Neural progenitor cell (in vitro differentiated cells): ENCODE data around the gene ASMT. TPM values are rescaled to one million over a fixed set of nuclear protein-coding genes. Genes with fewer than 3 reads are reported as not detected.
A peak's percentile ranks its signal among the peaks of the same experiment; 100 is the strongest.

Experiments
- DNase-seq: peaks from one replicate; pipeline ENCODE4 v3.0.0-alpha.2; 2016; ENCODE audit warnings: low spot score
- H2AFZ ChIP-seq: fragments of 200-600 bp; sonication (generic); replicated peaks from 2 replicates; pipeline ENCODE4 v1.6.1; 2016; ENCODE audit warnings: antibody characterized with exemption
- H3F3A ChIP-seq: fragments of 200-600 bp; sonication (generic); 2 replicates; pipeline ENCODE4 v1.6.1; 2016; ENCODE audit warnings: antibody characterized with exemption, low read depth
- H3K27ac ChIP-seq: fragments of 200-600 bp; sonication (generic); 2 replicates; pipeline ENCODE4 v1.5.1; 2016; ENCODE audit warnings: mild to moderate bottlenecking
- H3K27me3 ChIP-seq: fragments of 200-600 bp; sonication (generic); 2 replicates; pipeline ENCODE4 v1.6.1; 2016; ENCODE audit warnings: mild to moderate bottlenecking, moderate library complexity
- H3K36me3 ChIP-seq: fragments of 200-600 bp; sonication (generic); 2 replicates; pipeline ENCODE4 v1.5.1; 2016
- H3K4me1 ChIP-seq: fragments of 200-600 bp; sonication (generic); 2 replicates; pipeline ENCODE4 v1.6.1; 2016; ENCODE audit warnings: mixed run types
- H3K4me2 ChIP-seq: fragments of 200-600 bp; sonication (generic); 2 replicates; pipeline ENCODE4 v1.6.1; 2016
- H3K4me3 ChIP-seq: fragments of 200-600 bp; sonication (generic); 2 replicates; pipeline ENCODE4 v1.5.1; 2016
- H3K79me2 ChIP-seq: fragments of 200-600 bp; sonication (generic); 2 replicates; pipeline ENCODE4 v1.6.1; 2016; ENCODE audit warnings: low read depth
- H3K9ac ChIP-seq: fragments of 200-600 bp; sonication (generic); 2 replicates; pipeline ENCODE4 v1.6.1; 2016
- H3K9me3 ChIP-seq: fragments of 200-600 bp; sonication (generic); 2 replicates; pipeline ENCODE4 v1.5.1; 2016; ENCODE audit warnings: low read depth
- H4K20me1 ChIP-seq: fragments of 200-600 bp; sonication (generic); 2 replicates; pipeline ENCODE4 v1.6.1; 2016; ENCODE audit warnings: low read depth
- H3K27ac Mint-ChIP-seq: 3 replicates; pipeline ENCODE4 v1.8.0; 2021; ENCODE audit warnings: mixed read lengths
- H3K27me3 Mint-ChIP-seq: 2 replicates; pipeline ENCODE4 v1.8.0; 2022; ENCODE audit warnings: low read depth, mild to moderate bottlenecking, inconsistent platforms, moderate library complexity, mixed read lengths; ENCODE audit not compliant: insufficient read depth
- H3K36me3 Mint-ChIP-seq: 3 replicates; pipeline ENCODE4 v1.8.0; 2021; ENCODE audit warnings: mixed read lengths
- H3K4me1 Mint-ChIP-seq: 3 replicates; pipeline ENCODE4 v1.8.0; 2021; ENCODE audit warnings: mixed read lengths
- H3K4me3 Mint-ChIP-seq: 3 replicates; pipeline ENCODE4 v1.8.0; 2021; ENCODE audit warnings: mild to moderate bottlenecking, moderate library complexity, mixed read lengths
- H3K9me3 Mint-ChIP-seq: 3 replicates; pipeline ENCODE4 v1.8.0; 2020; ENCODE audit warnings: mixed read lengths
- CTCF ChIP-seq: fragments of 200-600 bp; sonication (generic); IDR thresholded peaks from 2 replicates; pipeline ENCODE4 v1.5.1; 2017; ENCODE audit warnings: antibody characterized with exemption, mild to moderate bottlenecking
- EZH2 ChIP-seq: fragments of 200-600 bp; sonication (generic); IDR thresholded peaks from 2 replicates; pipeline ENCODE4 v1.6.1; 2017; ENCODE audit warnings: antibody characterized with exemption, mild to moderate bottlenecking, moderate library complexity
- EZH2phosphoT487 ChIP-seq: fragments of 200-600 bp; sonication (generic); IDR thresholded peaks from 2 replicates; pipeline ENCODE4 v1.6.1; 2017; ENCODE audit warnings: antibody characterized with exemption
- total RNA-seq: library from RNA; depleted of rRNA; stranded (reverse); fragments of >200 nt; gene quantifications from 2 replicates; pipeline ENCODE4 v1.2.3, GENCODE V29; 2015; ENCODE audit warnings: low replicate concordance

Gene ASMT
- total RNA-seq, 1 donor from 2014 or later = not detected

- Mint-ChIP-seq H3K27ac (no peak overlapping the region), H3K36me3 (peaks cover 24% of the 10 kb centered on the region), H3K9me3 (no peaks in the 10 kb centered on the region), H3K4me3 (no peak overlapping the region), H3K27me3 (peaks cover 3% of the 10 kb centered on the region), H3K4me1 (no peaks in the 10 kb centered on the region)
- H3F3A ChIP-seq = peaks cover 4% of the 10 kb centered on the region
- H3K4me2 ChIP-seq = no peak overlapping the region
- no peaks in the 10 kb centered on the region for H3K9me3 ChIP-seq
- no peak overlapping the region for H2AFZ ChIP-seq
- no peak for TF ChIP-seq EZH2
- no peak for TF ChIP-seq EZH2phosphoT487
- TF ChIP-seq CTCF = no peak
- no peak overlapping the region for H3K27ac ChIP-seq
- no peak for DNase-seq
- no peaks in the 10 kb centered on the region for H3K4me1 ChIP-seq
- no peaks in the 10 kb centered on the region for H3K79me2 ChIP-seq
- no peak overlapping the region for H3K4me3 ChIP-seq
- no peak overlapping the region for H3K9ac ChIP-seq
- no peaks in the 10 kb centered on the region for H3K27me3 ChIP-seq
- H3K36me3 ChIP-seq = peaks cover 10% of the 10 kb centered on the region
- no peaks in the 10 kb centered on the region for H4K20me1 ChIP-seq
These were observed 8.4 kb upstream of the ASMT start for GRCh38 chrX:1606496-1606895.

- Histone ChIP-seq H3K4me3 (no peak overlapping the region), H3F3A (peaks cover 4% of the 10 kb centered on the region), H2AFZ (no peak overlapping the region), H3K9ac (no peak overlapping the region), H3K4me1 (no peaks in the 10 kb centered on the region), H3K27me3 (no peaks in the 10 kb centered on the region), H3K4me2 (no peak overlapping the region), H3K9me3 (no peaks in the 10 kb centered on the region), H3K36me3 (no peaks in the 10 kb centered on the region), H4K20me1 (no peaks in the 10 kb centered on the region), H3K27ac (no peak overlapping the region), H3K79me2 (no peaks in the 10 kb centered on the region)
- TF ChIP-seq EZH2 (no peak), CTCF (no peak), EZH2phosphoT487 (no peak)
- no peaks in the 10 kb centered on the region for H3K9me3 Mint-ChIP-seq
- no peaks in the 10 kb centered on the region for H3K4me1 Mint-ChIP-seq
- DNase-seq = no peak
- peaks cover 4% of the 10 kb centered on the region for H3K27me3 Mint-ChIP-seq
- peaks cover 7% of the 10 kb centered on the region for H3K36me3 Mint-ChIP-seq
- peak overlapping the region; percentile 25 for H3K27ac Mint-ChIP-seq
- no peak overlapping the region for H3K4me3 Mint-ChIP-seq
These were observed 5.5 kb upstream of the ASMT start for GRCh38 chrX:1609311-1609710.

GRCh38 chrX:1609762-1610161 is 5.1 kb upstream of the ASMT start:
- H3K27me3 ChIP-seq = no peaks in the 10 kb centered on the region

More at GRCh38 chrX:1609762-1610161, 5.1 kb upstream of the ASMT start:
- H3K27ac Mint-ChIP-seq = peak overlapping the region; percentile 25
- no peak overlapping the region for H3K4me3 Mint-ChIP-seq
- Histone ChIP-seq H4K20me1 (no peaks in the 10 kb centered on the region), H3K27ac (no peak overlapping the region), H3K79me2 (no peaks in the 10 kb centered on the region), H3K4me2 (no peak overlapping the region), H3F3A (peaks cover 2% of the 10 kb centered on the region), H3K4me3 (no peak overlapping the region), H3K9ac (no peak overlapping the region), H2AFZ (no peak overlapping the region), H3K4me1 (no peaks in the 10 kb centered on the region), H3K9me3 (no peaks in the 10 kb centered on the region), H3K36me3 (no peaks in the 10 kb centered on the region)
- H3K27me3 Mint-ChIP-seq = peaks cover 5% of the 10 kb centered on the region
- TF ChIP-seq EZH2phosphoT487 (no peak), CTCF (no peak), EZH2 (no peak)
- no peak for DNase-seq
- peaks cover under 1% of the 10 kb centered on the region for H3K4me1 Mint-ChIP-seq
- no peaks in the 10 kb centered on the region for H3K9me3 Mint-ChIP-seq
- H3K36me3 Mint-ChIP-seq = peaks cover 4% of the 10 kb centered on the region
